GM19463 (cell line): ENCODE results near the gene OTOF.

Experiments used
- ATAC-seq: cut with Tn5 transposase; IDR thresholded peaks from one replicate; pipeline ENCODE4 v1.9.1; 2021; ENCODE audit warnings: mild to moderate bottlenecking, moderate library complexity; ENCODE audit not compliant: unreplicated experiment

Gene OTOF

GRCh38 chr2:26477911-26478253, at the start of gene OTOF:
Gene OTOF (minus strand): TSS chr2:26478124.
- ATAC-seq: no peak

- ATAC-seq: no peak
Measured at GRCh38 chr2:26526589-26526988, 48.7 kb upstream of the OTOF start.

GRCh38 chr2:26526105-26526504, 48.2 kb upstream of the OTOF start:
- no peak for ATAC-seq

GRCh38 chr2:26523750-26524149, 45.8 kb upstream of the OTOF start:
- no peak for ATAC-seq

GRCh38 chr2:26522751-26523171, 44.8 kb upstream of the OTOF start:
- ATAC-seq: no peak

- no peak for ATAC-seq
Measured at GRCh38 chr2:26522325-26522724, 44.4 kb upstream of the OTOF start.

GRCh38 chr2:26521913-26522180, 43.9 kb upstream of the OTOF start:
- ATAC-seq: no peak

- ATAC-seq: no peak
Measured at GRCh38 chr2:26521054-26521912, 43.4 kb upstream of the OTOF start.

- no peak for ATAC-seq
Measured at GRCh38 chr2:26520148-26520449, 42.2 kb upstream of the OTOF start.

GRCh38 chr2:26519396-26520147, 41.6 kb upstream of the OTOF start:
- ATAC-seq: no peak

- ATAC-seq: no peak
Measured at GRCh38 chr2:26516781-26517180, 38.9 kb upstream of the OTOF start.

- ATAC-seq: no peak
Measured at GRCh38 chr2:26516246-26516645, 38.3 kb upstream of the OTOF start.

GRCh38 chr2:26515771-26516170, 37.8 kb upstream of the OTOF start:
- ATAC-seq: no peak

GRCh38 chr2:26514045-26514444, 36.1 kb upstream of the OTOF start:
- ATAC-seq: no peak

- ATAC-seq: no peak
Measured at GRCh38 chr2:26513261-26513660, 35.3 kb upstream of the OTOF start.

- no peak for ATAC-seq
Measured at GRCh38 chr2:26511466-26511865, 33.5 kb upstream of the OTOF start.

- no peak for ATAC-seq
Measured at GRCh38 chr2:26510344-26510973, 32.5 kb upstream of the OTOF start.

GRCh38 chr2:26509141-26509540, 31.2 kb upstream of the OTOF start:
- no peak for ATAC-seq

GRCh38 chr2:26507932-26508331, 30.0 kb upstream of the OTOF start:
- no peak for ATAC-seq

- no peak for ATAC-seq
Measured at GRCh38 chr2:26507088-26507487, 29.2 kb upstream of the OTOF start.

GRCh38 chr2:26506279-26506678, 28.4 kb upstream of the OTOF start:
- no peak for ATAC-seq

GRCh38 chr2:26504002-26504401, 26.1 kb upstream of the OTOF start:
- ATAC-seq: no peak
